Transverse colon (tissue), 4 donors: ENCODE results near the gene KMT5B. TPM values are rescaled to one million over a fixed set of nuclear protein-coding genes. Genes with fewer than 3 reads are reported as not detected.

Experiments used
- DNase-seq: peaks from one replicate; pipeline ENCODE4 v3.0.0-alpha.2; 2019
- H3K27ac ChIP-seq, 4 donors: fragments of 200-600 bp; sonication (generic); 2 replicates each; pipeline ENCODE4 v1.5.1; 2016 to 2018; ENCODE audit warnings: inconsistent platforms in 4 of 4
- H3K27me3 ChIP-seq: fragments of 200-600 bp; sonication (generic); 2 replicates; pipeline ENCODE4 v1.5.1; 2017; ENCODE audit warnings: inconsistent platforms
- H3K36me3 ChIP-seq, 4 donors: fragments of 200-600 bp; sonication (generic); 2 replicates each; pipeline ENCODE4 v1.5.1; 2017 to 2019; ENCODE audit warnings: inconsistent platforms in 4 of 4
- H3K4me1 ChIP-seq, 4 donors: fragments of 200-600 bp; sonication (generic); 2 replicates each; pipeline ENCODE4 v1.5.1; 2017 to 2020; ENCODE audit warnings: inconsistent platforms in 4 of 4
- H3K4me3 ChIP-seq, 4 donors: fragments of 200-600 bp; sonication (generic); 1 replicate in 1 of 4; 2 replicates in 3 of 4; pipeline versions ENCODE4 v1.5.1 to v1.6.1; 2017 to 2019; ENCODE audit warnings: inconsistent platforms in 4 of 4
- H3K9me3 ChIP-seq, 2 donors: fragments of 200-600 bp; sonication (generic); 2 replicates each; pipeline ENCODE4 v1.5.1; 2017 to 2019; ENCODE audit warnings: inconsistent platforms in 2 of 2
- CTCF ChIP-seq, 5 experiments: fragments of 200-600 bp in 3 of 5; fragments of 450-650 bp in 2 of 5; sonication (generic) in 3 of 5; IDR thresholded peaks; 1 replicate in 2 of 5; 2 replicates in 3 of 5; pipeline ENCODE4 v1.5.1; 2016 to 2017; ENCODE audit warnings: antibody characterized with exemption in 5 of 5, inconsistent platforms in 3 of 5, mild to moderate bottlenecking in 2 of 5, moderate library complexity in 1 of 5
- EP300 ChIP-seq: sonication (generic); formaldehyde crosslinking; IDR thresholded peaks from one replicate; pipeline ENCODE4 v1.6.1; 2017; ENCODE audit warnings: antibody characterized with exemption, low read depth
- POLR2A ChIP-seq: fragments of 450-650 bp; IDR thresholded peaks from one replicate; pipeline ENCODE4 v1.6.1; 2016; ENCODE audit warnings: antibody characterized with exemption, mild to moderate bottlenecking, moderate library complexity
- POLR2AphosphoS5 ChIP-seq, 3 donors: sonication (generic); formaldehyde crosslinking; IDR thresholded peaks; one replicate each; pipeline ENCODE4 v1.6.1; 2016; ENCODE audit warnings: antibody characterized with exemption in 3 of 3
- WGBS, 2 donors: methylation state at CpG; one replicate each; pipeline ENCODE4 v1.1.5; 2018; ENCODE audit warnings: low coverage in 1 of 2; 5-methylcytosine and 5-hydroxymethylcytosine counted together
- in situ Hi-C, 4 donors: fragments of 200-750 bp; cut with MboI; loops; one replicate each; pipeline versions ENCODE4 v1.15.0 to v1.15.1; 2017; ENCODE audit warnings: low sequenced_read_pairs in 3 of 4, low pct_ligation_motif_present in 1 of 4, low pct_unique_long_range_greater_than_20kb in 1 of 4
- intact Hi-C: fragments of 100-400 bp; cut with DNase I; formaldehyde crosslinking; loops from one replicate; pipeline ENCODE4 v1.15.1; 2023; ENCODE audit warnings: low total_unique reads
- total RNA-seq, 4 donors: library from RNA; depleted of rRNA; stranded (reverse); fragments of >200 nt; gene quantifications; one replicate each; pipeline ENCODE4 v1.1.0, GENCODE V29; 2016

Gene KMT5B
- total RNA-seq, 4 donors from 2014 or later: 33.4 to 71.4 (median 63.8) TPM

GRCh38 chr11:68143310-68143689 is 69.8 kb downstream of the KMT5B start:
- H3K27ac ChIP-seq: no peak overlapping the region
- intact Hi-C loops (no loop called here), in situ Hi-C loops (no loop called here)
- no peak overlapping the region for H3K4me3 ChIP-seq
- DNase-seq: no peak
- H3K9me3 ChIP-seq: no peaks in the 10 kb centered on the region
- no peaks in the 10 kb centered on the region for H3K27me3 ChIP-seq
- H3K36me3 ChIP-seq: no peaks in the 10 kb centered on the region
- 78 to 86% methylated on average over 2 to 4 of the region's 4 CpGs for WGBS, 2 donors
- TF ChIP-seq CTCF (IDR thresholded peaks at IDR 0.05): no peak
- TF ChIP-seq EP300: no peak
- no peak for TF ChIP-seq POLR2AphosphoS5 (IDR thresholded peaks at IDR 0.05)
- H3K4me1 ChIP-seq: peaks cover 16 to 32% (median 20%) of the 10 kb centered on the region in 4 donors

DNA sequence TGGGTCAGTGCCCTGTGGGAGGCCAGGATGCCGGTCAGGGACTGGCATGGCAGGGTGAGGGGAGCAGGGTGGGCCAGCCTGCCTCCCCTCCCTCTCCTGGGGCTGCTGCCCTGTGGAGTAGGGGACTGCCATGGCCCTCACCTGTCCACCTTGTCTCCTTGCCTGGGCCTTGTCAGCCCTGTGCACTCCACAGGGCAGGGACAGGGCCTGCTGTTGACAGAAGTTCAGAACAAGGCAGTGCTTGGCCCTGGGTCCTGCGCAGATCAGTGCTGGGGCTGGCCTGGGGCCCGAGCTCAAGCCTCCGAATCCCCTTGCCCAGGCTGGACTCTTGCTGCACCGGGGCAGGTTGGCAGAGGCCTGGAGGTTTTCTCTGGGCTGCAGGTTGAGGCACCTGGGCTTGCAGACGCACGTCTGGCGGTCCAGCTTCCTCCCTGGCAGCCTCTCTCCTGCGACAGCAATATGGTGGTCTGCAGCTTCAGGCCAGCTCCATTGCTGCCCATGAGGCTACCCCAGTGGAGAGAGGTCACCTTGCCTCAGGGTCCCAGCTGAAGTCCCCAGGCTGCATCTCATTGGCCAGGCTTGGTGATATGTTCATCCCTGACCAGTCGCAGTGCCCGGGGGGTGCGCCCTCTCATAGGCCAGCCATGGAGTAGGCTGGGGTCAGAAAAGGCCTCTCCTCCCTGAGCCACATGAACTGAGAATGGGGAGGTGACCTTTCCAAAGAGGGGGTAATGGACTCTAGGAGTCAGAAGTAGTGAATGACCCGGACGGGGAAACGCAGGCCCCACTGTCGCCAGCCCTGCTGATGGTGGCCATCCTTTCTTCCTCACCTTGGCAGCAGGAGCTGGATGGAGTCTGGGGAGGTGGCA is 70.4 kb downstream of the KMT5B start:
- WGBS, 2 donors: 90% methylated on average over 13 of the region's 16 CpGs; no CpG with 5 or more reads in 1 of the 2 donors
- no peak for DNase-seq
- peaks cover 16 to 35% (median 20%) of the 10 kb centered on the region in 4 donors for H3K4me1 ChIP-seq
- TF ChIP-seq POLR2AphosphoS5 (IDR thresholded peaks at IDR 0.05) (no peak), EP300 (no peak), CTCF (IDR thresholded peaks at IDR 0.05) (no peak), POLR2A (no peak)
- H3K27me3 ChIP-seq: no peaks in the 10 kb centered on the region
- intact Hi-C loops (no loop called here), in situ Hi-C loops (no loop called here)
- no peaks in the 10 kb centered on the region for H3K36me3 ChIP-seq
- no peaks in the 10 kb centered on the region for H3K9me3 ChIP-seq
- H3K27ac ChIP-seq: no peak overlapping the region
- no peak overlapping the region for H3K4me3 ChIP-seq

GRCh38 chr11:68142028-68142412 is 71.1 kb downstream of the KMT5B start:
- Histone ChIP-seq H3K4me1 (peaks cover 14 to 32% (median 15%) of the 10 kb centered on the region in 4 donors), H3K27me3 (no peaks in the 10 kb centered on the region), H3K27ac (no peak overlapping the region), H3K36me3 (no peaks in the 10 kb centered on the region), H3K9me3 (no peaks in the 10 kb centered on the region), H3K4me3 (no peak overlapping the region)
- intact Hi-C loops (no loop called here), in situ Hi-C loops (no loop called here)
- WGBS, 2 donors: 77 to 80% methylated on average over 9 to 13 of the region's 13 CpGs
- TF ChIP-seq POLR2AphosphoS5 (IDR thresholded peaks at IDR 0.05) (no peak), CTCF (IDR thresholded peaks at IDR 0.05) (no peak), EP300 (no peak)
- no peak for DNase-seq

DNA sequence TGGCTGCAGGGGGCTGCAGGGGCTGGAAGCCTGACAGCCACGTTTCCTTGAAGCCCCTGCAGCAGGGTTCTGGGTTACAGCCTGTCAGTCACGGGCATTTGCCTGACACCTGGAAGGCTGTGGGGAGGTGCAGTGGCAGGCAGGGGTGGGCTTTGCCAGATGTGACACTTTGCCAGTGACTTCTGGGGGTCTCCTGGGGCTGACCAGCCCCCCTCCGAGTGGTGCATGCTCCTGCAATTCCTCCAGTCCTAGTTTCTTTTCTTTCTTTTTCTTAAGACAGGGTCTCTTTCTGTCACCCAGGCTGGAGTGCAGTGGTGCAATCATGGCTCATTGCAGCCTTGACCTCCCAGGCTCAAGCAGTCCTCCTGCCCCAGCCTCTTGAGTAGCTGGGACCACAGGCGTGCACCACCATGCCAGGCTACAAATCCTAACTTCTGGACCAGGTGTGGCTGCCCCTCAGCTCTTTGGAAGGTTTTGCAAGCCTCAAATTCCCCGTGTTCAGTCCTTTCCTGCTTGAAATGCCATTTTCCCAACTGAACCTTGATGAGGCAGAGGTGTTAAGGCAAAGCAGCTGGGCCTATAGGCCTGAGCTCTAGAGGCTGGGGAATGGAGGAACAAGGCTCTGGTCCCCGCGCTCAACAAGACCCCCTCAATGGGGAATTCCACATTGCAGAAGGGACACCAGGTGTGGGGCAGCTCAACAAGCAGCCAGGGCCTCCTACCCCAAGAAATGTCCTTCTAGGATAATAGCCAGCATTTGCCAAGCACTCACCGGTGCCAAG is 71.7 kb downstream of the KMT5B start:
- intact Hi-C loops: no loop called here
- H3K27ac ChIP-seq: no peak overlapping the region
- in situ Hi-C loops: no loop called here
- 74% methylated on average over 4 to 8 of the region's 8 CpGs for WGBS, 2 donors
- H3K36me3 ChIP-seq: no peaks in the 10 kb centered on the region
- H3K4me1 ChIP-seq: peaks cover 8 to 26% (median 9%) of the 10 kb centered on the region in 4 donors
- DNase-seq: no peak
- TF ChIP-seq POLR2A (no peak), CTCF (IDR thresholded peaks at IDR 0.05) (no peak), EP300 (no peak), POLR2AphosphoS5 (IDR thresholded peaks at IDR 0.05) (no peak)
- no peaks in the 10 kb centered on the region for H3K9me3 ChIP-seq
- H3K27me3 ChIP-seq: no peaks in the 10 kb centered on the region
- H3K4me3 ChIP-seq: no peak overlapping the region
